Measurements from ENCODE around the gene RAB11FIP3.

DNA sequence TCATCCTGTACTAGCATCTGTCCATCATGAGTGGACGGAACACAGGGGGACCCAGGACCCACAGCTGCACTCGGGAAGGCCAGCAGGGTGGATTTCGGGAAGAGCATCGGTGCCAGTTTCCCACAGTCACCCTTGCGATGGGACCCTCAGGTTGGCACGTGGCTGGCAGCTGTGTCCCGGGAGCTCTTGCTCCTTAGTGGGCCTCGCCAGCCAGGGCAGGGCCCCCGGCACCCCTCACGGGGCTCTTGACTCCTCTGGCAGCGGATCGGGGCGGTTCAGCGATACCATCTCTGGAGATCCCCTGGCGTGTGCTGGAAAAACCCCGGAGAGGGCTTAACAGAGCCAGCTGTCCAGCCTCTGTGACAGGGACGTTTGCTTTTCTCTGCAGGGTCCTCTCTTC lies 111.3 kb downstream of the RAB11FIP3 start:
- TF ChIP-seq, protein P1, sequence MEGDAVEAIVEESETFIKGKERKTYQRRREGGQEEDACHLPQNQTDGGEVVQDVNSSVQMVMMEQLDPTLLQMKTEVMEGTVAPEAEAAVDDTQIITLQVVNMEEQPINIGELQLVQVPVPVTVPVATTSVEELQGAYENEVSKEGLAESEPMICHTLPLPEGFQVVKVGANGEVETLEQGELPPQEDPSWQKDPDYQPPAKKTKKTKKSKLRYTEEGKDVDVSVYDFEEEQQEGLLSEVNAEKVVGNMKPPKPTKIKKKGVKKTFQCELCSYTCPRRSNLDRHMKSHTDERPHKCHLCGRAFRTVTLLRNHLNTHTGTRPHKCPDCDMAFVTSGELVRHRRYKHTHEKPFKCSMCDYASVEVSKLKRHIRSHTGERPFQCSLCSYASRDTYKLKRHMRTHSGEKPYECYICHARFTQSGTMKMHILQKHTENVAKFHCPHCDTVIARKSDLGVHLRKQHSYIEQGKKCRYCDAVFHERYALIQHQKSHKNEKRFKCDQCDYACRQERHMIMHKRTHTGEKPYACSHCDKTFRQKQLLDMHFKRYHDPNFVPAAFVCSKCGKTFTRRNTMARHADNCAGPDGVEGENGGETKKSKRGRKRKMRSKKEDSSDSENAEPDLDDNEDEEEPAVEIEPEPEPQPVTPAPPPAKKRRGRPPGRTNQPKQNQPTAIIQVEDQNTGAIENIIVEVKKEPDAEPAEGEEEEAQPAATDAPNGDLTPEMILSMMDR (conservative IDR thresholded peaks at IDR 0.05) = no peak
- no peak for TF ChIP-seq ZFX (IDR thresholded peaks at IDR 0.05)

Data from C4-2B (cell line).